MCF 10A (cell line): ENCODE data around the gene CTCF. TPM values are rescaled to one million over a fixed set of nuclear protein-coding genes. Genes with fewer than 3 reads are reported as not detected.
A peak's percentile ranks its signal among the peaks of the same experiment; 100 is the strongest.

ENCODE experiments used
- BruUV-seq: library from RNA; stranded (reverse); fragments of 400-500 nt; replicated peaks from 2 replicates; lab custom pipeline; 2021; lab: Mats Ljungman, UMichigan
- CTCF ChIA-PET: fragments of 300-600 bp; sonication (Branson Sonifier 250); formaldehyde crosslinking; extraction: SDS; loops from one replicate; lab custom pipeline; 2021; ENCODE audit warnings: antibody characterized with exemption, inconsistent platforms; lab: Yijun Ruan, JAX
- POLR2A ChIA-PET: fragments of 300-600, 350-650 bp; sonication (Branson Sonifier 250); formaldehyde crosslinking; extraction: SDS; loops from one replicate; lab custom pipeline; 2020; ENCODE audit warnings: antibody characterized with exemption, inconsistent platforms; lab: Yijun Ruan, JAX
- DNase-seq: peaks from one replicate; pipeline ENCODE4 v3.0.0-alpha.2; 2018; ENCODE audit not compliant: unreplicated experiment
- H3K27ac Mint-ChIP-seq: one replicate; pipeline ENCODE4 v1.8.0; 2022; ENCODE audit warnings: mild to moderate bottlenecking, low read depth, mixed read lengths; ENCODE audit not compliant: unreplicated experiment
- H3K27me3 Mint-ChIP-seq: one replicate; pipeline ENCODE4 v1.8.0; 2022; ENCODE audit warnings: mixed read lengths; ENCODE audit not compliant: insufficient read depth, unreplicated experiment
- H3K36me3 Mint-ChIP-seq: one replicate; pipeline ENCODE4 v1.8.0; 2022; ENCODE audit warnings: mild to moderate bottlenecking, moderate library complexity, mixed read lengths; ENCODE audit not compliant: insufficient read depth, unreplicated experiment
- H3K4me1 Mint-ChIP-seq: one replicate; pipeline ENCODE4 v1.8.0; 2022; ENCODE audit warnings: mixed read lengths; ENCODE audit not compliant: insufficient read depth, unreplicated experiment
- H3K4me3 Mint-ChIP-seq: one replicate; pipeline ENCODE4 v1.8.0; 2022; ENCODE audit warnings: mild to moderate bottlenecking, moderate library complexity, mixed read lengths; ENCODE audit not compliant: unreplicated experiment
- H3K9me3 Mint-ChIP-seq: one replicate; pipeline ENCODE4 v1.8.0; 2022; ENCODE audit warnings: mixed read lengths; ENCODE audit not compliant: unreplicated experiment
- intact Hi-C: fragments of 100-400 bp; cut with micrococcal nuclease; formaldehyde crosslinking; loops from 2 replicates; pipeline ENCODE4 v1.14.1; 2022
- total RNA-seq: library from RNA; stranded (reverse); gene quantifications from 2 replicates; pipeline ENCODE4 v1.2.3, GENCODE V29; 2022
- TF ChIP-seq, protein P1 (sequence below): fragments of 200-600 bp; IDR thresholded peaks from one replicate; pipeline ENCODE4 v1.8.0; 2022; ENCODE audit warnings: antibody characterized with exemption, mild to moderate bottlenecking; ENCODE audit not compliant: unreplicated experiment

The CTCF gene
- total RNA-seq, 1 experiment from 2014 or later, result 40.6 TPM

DNA sequence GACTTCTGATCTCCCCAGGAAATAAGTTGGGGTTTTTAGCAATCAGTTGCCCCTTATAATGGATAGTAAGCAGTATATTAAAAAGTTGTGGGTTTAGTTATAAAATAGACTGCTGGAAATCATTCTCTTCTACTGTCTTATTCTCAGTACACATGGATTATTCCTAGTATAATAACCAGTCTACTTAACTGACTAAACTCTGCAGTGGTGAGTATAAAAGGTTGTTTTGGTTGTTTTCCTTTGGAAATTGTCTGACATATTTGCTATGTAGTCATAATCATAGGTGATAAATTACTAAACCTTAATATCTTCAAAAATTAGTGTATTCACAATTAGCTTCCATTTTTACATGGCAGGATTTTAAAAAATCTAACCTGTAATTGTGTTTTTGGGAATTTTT, 31.4 kb downstream of the CTCF start:
- CTCF ChIA-PET, result no interaction called here
- Mint-ChIP-seq H3K4me3 (no peak overlapping the region), H3K4me1 (peaks cover 28% of the 10 kb centered on the region), H3K27me3 (no peaks in the 10 kb centered on the region), H3K9me3 (no peaks in the 10 kb centered on the region), H3K27ac (peak overlapping the region; percentile 51), H3K36me3 (peaks cover 19% of the 10 kb centered on the region)
- TF ChIP-seq, protein P1, sequence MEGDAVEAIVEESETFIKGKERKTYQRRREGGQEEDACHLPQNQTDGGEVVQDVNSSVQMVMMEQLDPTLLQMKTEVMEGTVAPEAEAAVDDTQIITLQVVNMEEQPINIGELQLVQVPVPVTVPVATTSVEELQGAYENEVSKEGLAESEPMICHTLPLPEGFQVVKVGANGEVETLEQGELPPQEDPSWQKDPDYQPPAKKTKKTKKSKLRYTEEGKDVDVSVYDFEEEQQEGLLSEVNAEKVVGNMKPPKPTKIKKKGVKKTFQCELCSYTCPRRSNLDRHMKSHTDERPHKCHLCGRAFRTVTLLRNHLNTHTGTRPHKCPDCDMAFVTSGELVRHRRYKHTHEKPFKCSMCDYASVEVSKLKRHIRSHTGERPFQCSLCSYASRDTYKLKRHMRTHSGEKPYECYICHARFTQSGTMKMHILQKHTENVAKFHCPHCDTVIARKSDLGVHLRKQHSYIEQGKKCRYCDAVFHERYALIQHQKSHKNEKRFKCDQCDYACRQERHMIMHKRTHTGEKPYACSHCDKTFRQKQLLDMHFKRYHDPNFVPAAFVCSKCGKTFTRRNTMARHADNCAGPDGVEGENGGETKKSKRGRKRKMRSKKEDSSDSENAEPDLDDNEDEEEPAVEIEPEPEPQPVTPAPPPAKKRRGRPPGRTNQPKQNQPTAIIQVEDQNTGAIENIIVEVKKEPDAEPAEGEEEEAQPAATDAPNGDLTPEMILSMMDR, result no peak
- DNase-seq, result no peak
- BruUV-seq, result no TSS peak
- POLR2A ChIA-PET, result interaction anchor here (0.6 to 2.1 kb wide), 3 partner anchors 16 to 150 kb away, joined by 3 to 9 read pairs (median 4); no protein-coding TSS in a partner anchor
- intact Hi-C loops, result no loop called here

DNA sequence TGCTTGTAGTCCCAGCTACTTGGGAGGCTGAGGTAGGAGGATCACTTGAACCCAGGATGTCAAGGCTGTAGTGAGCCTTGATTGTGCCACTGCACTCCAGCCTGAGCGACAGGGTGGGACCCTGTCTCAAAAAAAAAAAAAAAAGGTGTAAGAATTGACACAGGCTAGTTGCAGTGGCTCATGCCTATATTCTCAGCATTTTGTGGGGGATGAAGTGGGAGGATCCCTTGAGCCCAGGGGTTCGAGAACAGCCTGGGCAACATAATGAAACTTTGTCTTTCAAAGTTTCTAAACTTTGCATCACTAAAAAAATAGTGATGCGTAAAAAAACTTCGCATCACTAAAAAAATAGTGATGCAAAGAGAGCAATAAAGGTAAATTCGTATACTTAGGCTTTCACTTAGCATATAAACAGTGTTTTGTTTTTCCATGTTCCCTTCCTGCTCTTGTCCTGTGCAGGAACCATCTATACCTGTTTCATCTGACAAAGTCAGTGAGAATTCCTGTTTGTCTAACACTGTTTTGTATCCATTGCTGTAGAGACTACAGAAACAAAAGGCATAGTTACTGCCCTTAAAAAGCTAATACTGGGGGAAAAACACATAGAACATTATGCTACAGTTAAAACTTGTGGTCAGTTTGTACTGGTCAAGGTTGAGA, 32.1 kb downstream of the CTCF start:
- ChIA-PET POLR2A (interaction anchor here (0.7 to 2.1 kb wide), 5 partner anchors 23 to 348 kb away, joined by 3 to 9 read pairs (median 5); no protein-coding TSS in a partner anchor), CTCF (interaction anchor here (0.6 to 1.4 kb wide), 7 partner anchors 9 to 396 kb away, joined by 3 to 6 read pairs (median 3); partner anchors contain the start of gene CTCF)
- no peaks in the 10 kb centered on the region for H3K9me3 Mint-ChIP-seq
- no TSS peak for BruUV-seq
- TF ChIP-seq, protein P1, result no peak
- H3K27me3 Mint-ChIP-seq, result no peaks in the 10 kb centered on the region
- peaks cover 28% of the 10 kb centered on the region for H3K4me1 Mint-ChIP-seq
- peak overlapping the region; percentile 51 for H3K27ac Mint-ChIP-seq
- DNase-seq, result no peak
- no peak overlapping the region for H3K4me3 Mint-ChIP-seq
- H3K36me3 Mint-ChIP-seq, result peaks cover 17% of the 10 kb centered on the region
- intact Hi-C loops, result no loop called here

DNA sequence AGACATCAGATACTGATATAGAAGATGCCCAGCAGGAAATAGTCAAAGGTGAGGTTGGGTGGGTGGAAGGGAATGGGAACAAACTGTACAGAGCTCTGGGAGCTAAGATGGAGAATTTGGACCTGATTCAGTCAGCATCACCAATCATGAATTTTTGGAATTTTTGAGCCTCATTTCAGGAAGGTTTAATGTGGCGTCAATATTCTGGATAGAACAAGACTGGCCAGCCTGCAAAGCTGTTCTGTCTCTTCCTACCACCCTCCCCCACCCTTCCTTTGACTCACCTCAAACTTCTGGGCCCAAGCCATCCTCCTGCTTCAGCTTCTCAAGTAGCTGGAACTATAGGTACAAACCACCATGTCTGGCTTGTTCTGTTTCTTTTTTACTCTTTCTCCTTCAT, 32.6 kb downstream of the CTCF start:
- Mint-ChIP-seq H3K27me3 (no peaks in the 10 kb centered on the region), H3K4me3 (no peak overlapping the region), H3K9me3 (no peaks in the 10 kb centered on the region), H3K36me3 (peaks cover 12% of the 10 kb centered on the region), H3K4me1 (peaks cover 28% of the 10 kb centered on the region), H3K27ac (peak overlapping the region; percentile 51)
- CTCF ChIA-PET, result interaction anchor here (0.6 to 1.4 kb wide), 9 partner anchors 10 to 471 kb away, joined by 3 to 6 read pairs (median 3); partner anchors contain the start of gene CTCF
- peak; percentile 72 for DNase-seq
- POLR2A ChIA-PET, result interaction anchor here (0.7 to 2.1 kb wide), 7 partner anchors 23 to 349 kb away, joined by 3 to 10 read pairs (median 5); no protein-coding TSS in a partner anchor
- intact Hi-C loops, result no loop called here
- no TSS peak for BruUV-seq
- TF ChIP-seq, protein P1, result no peak

DNA sequence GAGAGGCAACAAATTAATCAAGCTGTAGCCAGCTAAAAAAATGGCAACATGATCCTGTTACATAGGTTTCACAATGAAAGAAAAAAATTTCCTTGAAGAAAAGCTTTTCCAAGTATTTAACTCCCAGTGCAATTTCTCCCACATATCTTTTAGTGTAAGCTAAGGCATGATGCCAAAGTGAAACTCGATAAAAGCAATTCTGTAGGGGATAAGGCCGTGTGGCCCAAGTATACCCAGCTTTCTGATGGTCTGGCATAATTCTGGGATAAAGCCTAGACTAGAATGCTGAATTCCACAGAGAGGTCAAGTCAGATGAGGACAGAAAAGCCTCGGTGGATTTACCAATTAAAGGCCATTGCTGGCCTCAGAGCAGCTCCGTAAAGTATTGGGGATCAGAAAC, 36.2 kb downstream of the CTCF start:
- Mint-ChIP-seq H3K36me3 (peaks cover 18% of the 10 kb centered on the region), H3K4me3 (no peak overlapping the region), H3K27me3 (no peaks in the 10 kb centered on the region), H3K4me1 (peaks cover 31% of the 10 kb centered on the region), H3K27ac (no peak overlapping the region), H3K9me3 (no peaks in the 10 kb centered on the region)
- intact Hi-C loops, result no loop called here
- DNase-seq, result no peak
- POLR2A ChIA-PET, result interaction anchor here (1.7 kb wide), 1 partner anchor 34 kb away, joined by 8 read pairs; no protein-coding TSS in a partner anchor
- TF ChIP-seq, protein P1, result no peak
- BruUV-seq, result no TSS peak
- CTCF ChIA-PET, result interaction anchor here (1.1 to 2.7 kb wide), 2 partner anchors 9 to 36 kb away, joined by 4 to 10 read pairs; partner anchors contain the start of gene CTCF
